Right cardiac atrium (tissue), 5 donors: ENCODE results near the gene LY6G5C. TPM values are rescaled to one million over a fixed set of nuclear protein-coding genes. Genes with fewer than 3 reads are reported as not detected.

Experiments used
- microRNA-seq, 2 donors: library from miRNA; unstranded; fragments of <30 nt; microRNA quantifications; one replicate each; pipeline ENCODE4 v1.2.0, GENCODE V29; 2020 to 2021
- polyA plus RNA-seq: library from polyadenylated mRNA; stranded (reverse); fragments of 200-250 nt; gene quantifications from one replicate; pipeline ENCODE4 v1.2.3, GENCODE V29; 2013
- total RNA-seq, 4 donors: library from RNA; stranded (reverse); fragmentation: NEBNext Ultra II Directional; extraction: Animal tissue kit (Norgen Biotek cat#: 25700); gene quantifications; one replicate each; pipeline ENCODE4 v1.2.1, GENCODE V29; 2021
- donor health status: healthy with polysubstance abuse.
- donor health status: DM: no; HTN: yes; CAD: no.
- donor health status: DM: no; HTN: no; CAD: no.
- donor health status: DM: no; HTN: yes; CAD: no; lungs with severe emphysema.
- donor health status: DM: yes; HTN: yes; CAD: no.

The LY6G5C gene
- total and polyA plus RNA-seq, 5 donors = 2.1 to 5.0 (median 2.4) TPM

Small RNA genes within 50 kb of the gene (microRNA-seq; reads per million reads assigned to microRNA genes)
- gene MIR4646 = 0.54 to 1.3 reads per million in 2 donors
- gene MIR6832 = 0 to 0.54 reads per million in 2 donors

Other genes with a start within 250 kb of the LY6G5C start
Only the 30 nearest of the 38 such genes appear.
- gene DDX39B, start 139.1 kb downstream of the LY6G5C start, total RNA-seq = 100 to 1,000 TPM; 196 to 235 (median 212) TPM
- gene DDX39B, start 139.1 kb downstream of the LY6G5C start, polyA plus RNA-seq = 145 TPM
- 1 to 10 TPM; 1.7 to 3.8 (median 2.6) TPM for gene ATP6V1G2, start 134.5 kb downstream of the LY6G5C start, total RNA-seq
- 2.8 TPM for gene ATP6V1G2, start 134.5 kb downstream of the LY6G5C start, polyA plus RNA-seq
- 10 to 100 TPM; 12.2 to 19.3 (median 14.6) TPM for gene NFKBIL1, start 133.5 kb downstream of the LY6G5C start, total RNA-seq
- 16.7 TPM for gene NFKBIL1, start 133.5 kb downstream of the LY6G5C start, polyA plus RNA-seq
- gene LTA, start 108.8 kb downstream of the LY6G5C start, total RNA-seq = not detected
- 0.07 TPM for gene LTA, start 108.8 kb downstream of the LY6G5C start, polyA plus RNA-seq
- gene TNF, start 105.5 kb downstream of the LY6G5C start, total RNA-seq = under 1 TPM; 0.42 to 0.71 (median 0.53) TPM
- gene TNF, start 105.5 kb downstream of the LY6G5C start, polyA plus RNA-seq = 0.23 TPM
- 1 to 10 TPM in 1 of 4 donors, under 1 TPM in 2, not detected in 1; 0.59 to 1.5 (median 0.60) TPM for gene LTB, start 98.6 kb downstream of the LY6G5C start, total RNA-seq
- 0.61 TPM for gene LTB, start 98.6 kb downstream of the LY6G5C start, polyA plus RNA-seq
- gene LST1, start 94.8 kb downstream of the LY6G5C start, total RNA-seq = 10 to 100 TPM; 10.2 to 16.6 (median 12.4) TPM
- gene LST1, start 94.8 kb downstream of the LY6G5C start, polyA plus RNA-seq = 7.8 TPM
- gene NCR3, start 88.1 kb downstream of the LY6G5C start, total RNA-seq = under 1 TPM in 2 of 4 donors, not detected in 2; 0.26 to 0.31 TPM
- gene NCR3, start 88.1 kb downstream of the LY6G5C start, polyA plus RNA-seq = 0.11 TPM
- gene AIF1, start 65.8 kb downstream of the LY6G5C start, total RNA-seq = 10 to 100 TPM; 17.9 to 29.9 (median 21.3) TPM
- 14.7 TPM for gene AIF1, start 65.8 kb downstream of the LY6G5C start, polyA plus RNA-seq
- 100 to 1,000 TPM in 2 of 4 donors, 10 to 100 TPM in 2; 96.9 to 110 (median 103) TPM for gene PRRC2A, start 60.4 kb downstream of the LY6G5C start, total RNA-seq
- gene PRRC2A, start 60.4 kb downstream of the LY6G5C start, polyA plus RNA-seq = 95.2 TPM
- 100 to 1,000 TPM; 230 to 260 (median 256) TPM for gene BAG6, start 28.4 kb downstream of the LY6G5C start, total RNA-seq
- gene BAG6, start 28.4 kb downstream of the LY6G5C start, polyA plus RNA-seq = 226 TPM
- gene APOM, start 25.2 kb downstream of the LY6G5C start, total RNA-seq = 1 to 10 TPM in 2 of 4 donors, under 1 TPM in 2; 0.48 to 2.8 (median 1.4) TPM
- 3.9 TPM for gene APOM, start 25.2 kb downstream of the LY6G5C start, polyA plus RNA-seq
- gene C6orf47, start 20.3 kb downstream of the LY6G5C start, total RNA-seq = 10 to 100 TPM; 18.5 to 20.7 (median 20.1) TPM
- 21.2 TPM for gene C6orf47, start 20.3 kb downstream of the LY6G5C start, polyA plus RNA-seq
- gene GPANK1, start 16.1 kb downstream of the LY6G5C start, total RNA-seq = 10 to 100 TPM; 16.8 to 23.9 (median 20.0) TPM
- 24.6 TPM for gene GPANK1, start 16.1 kb downstream of the LY6G5C start, polyA plus RNA-seq
- gene CSNK2B, start 15.0 kb downstream of the LY6G5C start, total RNA-seq = 100 to 1,000 TPM; 110 to 123 (median 116) TPM
- gene CSNK2B, start 15.0 kb downstream of the LY6G5C start, polyA plus RNA-seq = 158 TPM
- gene LY6G5B, start 11.1 kb downstream of the LY6G5C start, total RNA-seq = 1 to 10 TPM; 4.0 to 8.7 (median 5.9) TPM
- gene LY6G5B, start 11.1 kb downstream of the LY6G5C start, polyA plus RNA-seq = 4.6 TPM
- gene ABHD16A, start 22.3 kb upstream of the LY6G5C start, total RNA-seq = 10 to 100 TPM; 28.4 to 37.0 (median 31.7) TPM
- 28.1 TPM for gene ABHD16A, start 22.3 kb upstream of the LY6G5C start, polyA plus RNA-seq
- gene LY6G6F, start 25.8 kb upstream of the LY6G5C start, total RNA-seq = not detected
- gene LY6G6F, start 25.8 kb upstream of the LY6G5C start, polyA plus RNA-seq = not detected
- not detected for gene LY6G6D, start 34.3 kb upstream of the LY6G5C start, total RNA-seq
- not detected for gene LY6G6D, start 34.3 kb upstream of the LY6G5C start, polyA plus RNA-seq
- gene LY6G6C, start 40.7 kb upstream of the LY6G5C start, total RNA-seq = not detected
- 0.18 TPM for gene LY6G6C, start 40.7 kb upstream of the LY6G5C start, polyA plus RNA-seq
- under 1 TPM in 3 of 4 donors, not detected in 1; 0.31 to 0.37 (median 0.35) TPM for gene MPIG6B, start 42.3 kb upstream of the LY6G5C start, total RNA-seq
- gene MPIG6B, start 42.3 kb upstream of the LY6G5C start, polyA plus RNA-seq = 0.20 TPM
- gene DDAH2, start 48.2 kb upstream of the LY6G5C start, total RNA-seq = 10 to 100 TPM; 42.4 to 55.6 (median 49.3) TPM
- 57.4 TPM for gene DDAH2, start 48.2 kb upstream of the LY6G5C start, polyA plus RNA-seq
- 100 to 1,000 TPM in 3 of 4 donors, 10 to 100 TPM in 1; 99.4 to 153 (median 116) TPM for gene CLIC1, start 55.5 kb upstream of the LY6G5C start, total RNA-seq
- gene CLIC1, start 55.5 kb upstream of the LY6G5C start, polyA plus RNA-seq = 116 TPM
- 1 to 10 TPM; 2.6 to 3.2 (median 3.0) TPM for gene MSH5, start 58.9 kb upstream of the LY6G5C start, total RNA-seq
- 1.8 TPM for gene MSH5, start 58.9 kb upstream of the LY6G5C start, polyA plus RNA-seq
- gene SAPCD1, start 81.6 kb upstream of the LY6G5C start, total RNA-seq = under 1 TPM in 1 of 4 donors, not detected in 3; 0.50 TPM
- gene SAPCD1, start 81.6 kb upstream of the LY6G5C start, polyA plus RNA-seq = 0.25 TPM
- 10 to 100 TPM in 1 of 4 donors, 1 to 10 TPM in 3; 3.4 to 12.8 (median 8.2) TPM for gene VWA7, start 96.3 kb upstream of the LY6G5C start, total RNA-seq
- 3.2 TPM for gene VWA7, start 96.3 kb upstream of the LY6G5C start, polyA plus RNA-seq
- 10 to 100 TPM; 21.7 to 30.6 (median 26.9) TPM for gene VARS1, start 114.7 kb upstream of the LY6G5C start, total RNA-seq
- 14.8 TPM for gene VARS1, start 114.7 kb upstream of the LY6G5C start, polyA plus RNA-seq
- gene LSM2, start 125.9 kb upstream of the LY6G5C start, total RNA-seq = 10 to 100 TPM; 22.8 to 27.3 (median 23.8) TPM
- gene LSM2, start 125.9 kb upstream of the LY6G5C start, polyA plus RNA-seq = 27.0 TPM
- 1 to 10 TPM; 1.6 to 2.8 (median 2.2) TPM for gene HSPA1L, start 134.2 kb upstream of the LY6G5C start, total RNA-seq
- 2.0 TPM for gene HSPA1L, start 134.2 kb upstream of the LY6G5C start, polyA plus RNA-seq
- gene HSPA1A, start 134.5 kb upstream of the LY6G5C start, total RNA-seq = 100 to 1,000 TPM; 167 to 328 (median 273) TPM
- 321 TPM for gene HSPA1A, start 134.5 kb upstream of the LY6G5C start, polyA plus RNA-seq